Right kidney (tissue), 1 donor: ENCODE measurements around the gene TMEM184A.
"Not testable (repeated sequence)": the region's sequence is repeated elsewhere in the genome, so short reads cannot be mapped to it uniquely, and the experiment has no call there.

Source experiments
- DNase-seq: peaks from one replicate; pipeline ENCODE4 v3.0.0-alpha.2; 2016

TMEM184A gene

DNA sequence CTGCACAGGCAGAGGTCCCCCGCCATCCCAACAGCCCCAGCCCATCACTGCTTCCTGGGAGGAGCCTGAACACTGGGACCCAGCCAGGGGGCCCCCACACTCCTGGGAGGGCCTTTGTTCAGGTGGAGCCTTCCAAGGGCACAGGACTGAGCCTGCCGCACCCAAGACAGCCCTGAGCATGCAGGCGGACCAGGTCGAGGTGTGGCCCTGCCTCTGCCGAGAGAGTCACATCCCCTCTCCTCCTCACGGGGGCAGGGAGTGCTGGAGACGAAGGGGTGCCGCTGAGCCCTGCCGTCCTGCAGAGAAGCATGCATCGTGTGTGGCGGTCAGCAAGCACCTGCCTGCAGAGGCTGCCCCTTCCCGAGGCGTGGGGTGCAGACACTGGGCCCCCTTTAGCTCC is 32.8 kb downstream of the TMEM184A start:
- no peak for DNase-seq

DNA sequence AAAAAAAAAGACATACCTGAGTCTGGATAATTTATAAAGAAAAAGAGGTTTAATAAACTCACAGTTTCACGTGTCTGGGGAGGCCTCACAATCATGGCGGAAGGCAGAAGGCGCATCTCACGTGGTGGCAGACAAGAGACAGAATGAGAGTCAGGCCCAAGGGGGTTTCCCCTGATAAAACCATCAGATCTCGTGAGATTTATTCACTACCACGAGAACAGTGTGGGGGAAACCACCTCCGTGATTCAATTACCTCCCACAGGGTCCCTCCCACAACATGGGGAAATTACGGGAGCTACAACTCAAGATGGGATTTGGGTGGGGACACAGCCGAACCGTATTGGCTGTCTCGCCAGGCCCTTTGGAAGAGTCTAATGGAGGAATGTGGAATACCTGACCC is 34.5 kb downstream of the TMEM184A start:
- no peak for DNase-seq

DNA sequence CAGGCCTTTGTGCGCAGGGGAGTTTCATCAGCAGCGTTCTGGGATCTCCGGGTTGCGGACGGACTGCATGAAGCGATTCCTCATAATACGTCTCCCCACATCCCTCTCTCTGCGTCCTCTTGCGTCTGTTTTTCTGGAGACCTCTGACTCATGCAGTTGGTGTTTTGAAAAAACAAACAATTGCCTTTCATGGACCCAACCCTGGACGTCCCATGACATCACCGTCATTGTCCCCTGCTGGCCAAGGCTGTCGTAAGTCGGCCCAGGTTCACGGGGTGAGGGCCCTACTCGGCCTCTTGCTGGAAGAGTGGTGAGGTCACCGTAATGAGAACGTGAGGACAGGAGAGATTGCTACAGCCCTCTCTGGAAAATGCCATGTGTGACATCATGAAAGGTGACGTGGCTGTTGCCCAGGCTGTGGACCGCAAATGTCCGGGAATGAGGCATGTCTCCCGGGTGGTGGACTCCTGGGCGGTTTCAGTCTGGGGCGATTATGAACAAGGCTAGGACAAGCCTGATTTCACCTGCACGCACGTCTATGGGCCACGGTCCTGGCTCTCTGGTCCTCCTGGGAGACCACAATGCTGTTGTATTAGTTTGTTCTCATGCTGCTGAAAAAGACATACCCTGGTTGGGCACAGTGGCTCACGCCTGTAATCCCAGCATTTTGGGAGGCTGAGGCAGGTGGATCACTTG is 35.3 kb downstream of the TMEM184A start:
- DNase-seq: no peak

DNA sequence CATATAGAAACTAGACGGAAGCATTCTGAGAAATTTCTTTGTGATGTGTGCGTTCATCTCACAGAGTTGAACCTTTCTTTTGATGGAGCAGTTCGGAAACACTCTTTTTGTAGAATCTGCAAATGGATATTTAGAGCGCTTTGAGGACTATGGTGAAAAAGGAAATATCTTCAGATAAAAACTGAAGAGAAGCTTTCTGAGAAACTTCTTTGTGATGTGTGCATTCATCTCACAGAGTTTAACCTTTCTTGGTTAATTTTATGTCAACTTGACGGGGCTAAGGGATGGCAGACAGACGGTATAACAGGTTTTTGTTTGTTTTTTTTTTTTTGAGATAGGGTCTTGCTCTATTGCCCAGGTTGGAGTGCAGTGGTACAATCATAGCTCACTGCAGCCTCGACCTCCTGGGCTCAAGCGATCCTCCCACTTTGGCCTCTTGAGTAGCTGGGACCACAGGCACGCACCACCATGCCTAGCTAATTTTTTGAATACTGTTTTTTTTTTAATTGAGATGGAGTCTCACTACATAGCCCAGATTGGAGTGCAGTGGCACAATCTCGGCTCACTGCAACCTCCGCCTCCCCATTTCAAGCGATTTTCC is 36.6 kb downstream of the TMEM184A start:
- not testable (repeated sequence) for DNase-seq

DNA sequence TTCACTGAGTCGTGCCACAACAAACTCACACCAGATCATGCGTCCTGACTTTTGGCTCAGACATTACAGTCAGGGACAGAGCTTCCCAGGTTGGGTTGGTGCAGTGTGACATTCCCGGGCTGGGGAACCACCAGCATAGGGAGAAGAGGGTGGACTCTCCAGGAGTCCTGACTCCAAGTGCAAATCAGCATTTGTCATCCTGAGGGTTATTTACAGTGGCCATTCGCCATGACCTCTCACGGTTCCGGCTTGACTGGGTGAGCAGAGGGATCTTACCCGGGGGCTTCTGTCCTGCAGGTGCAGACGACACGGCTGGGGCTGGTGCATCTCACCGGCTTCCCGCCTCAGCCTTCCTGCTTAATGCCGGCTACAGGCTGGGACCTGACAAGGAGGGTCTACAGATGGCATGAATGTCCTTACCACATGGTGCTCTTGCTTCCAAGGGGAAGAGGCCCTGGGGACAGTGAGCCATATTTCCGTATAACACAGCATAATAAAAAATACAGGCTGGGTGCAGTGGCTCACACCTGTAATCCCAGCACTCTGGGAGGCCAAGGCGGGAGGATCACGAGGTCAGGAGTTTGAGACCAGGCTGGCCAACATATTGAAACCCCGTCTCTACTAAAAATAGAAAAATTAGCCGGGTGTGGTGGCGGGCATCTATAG is 39.3 kb downstream of the TMEM184A start:
- no peak for DNase-seq

DNA sequence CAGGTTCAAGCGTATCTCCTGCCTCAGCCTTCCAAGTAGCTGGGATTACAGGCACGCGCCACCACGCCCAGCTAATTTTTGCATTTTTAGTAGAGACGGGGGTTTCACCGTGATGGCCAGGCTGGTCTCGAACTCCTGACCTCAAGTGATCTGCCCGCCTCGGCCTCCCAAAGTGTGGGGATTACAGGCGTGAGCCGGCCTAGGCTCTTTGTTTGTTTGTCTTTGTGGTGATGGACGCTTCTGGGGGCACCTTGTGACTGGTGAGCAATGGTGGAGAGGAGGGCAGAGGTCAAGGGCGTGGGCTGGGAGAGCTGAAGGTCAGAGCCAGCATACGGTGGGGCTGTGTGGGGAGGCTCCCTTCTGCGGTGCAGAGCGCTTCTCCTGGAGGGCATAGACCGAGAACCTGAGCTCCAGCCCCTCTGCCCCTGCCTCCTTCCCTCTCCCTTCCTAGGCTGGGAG is 40.5 kb downstream of the TMEM184A start:
- not testable (repeated sequence) for DNase-seq

DNA sequence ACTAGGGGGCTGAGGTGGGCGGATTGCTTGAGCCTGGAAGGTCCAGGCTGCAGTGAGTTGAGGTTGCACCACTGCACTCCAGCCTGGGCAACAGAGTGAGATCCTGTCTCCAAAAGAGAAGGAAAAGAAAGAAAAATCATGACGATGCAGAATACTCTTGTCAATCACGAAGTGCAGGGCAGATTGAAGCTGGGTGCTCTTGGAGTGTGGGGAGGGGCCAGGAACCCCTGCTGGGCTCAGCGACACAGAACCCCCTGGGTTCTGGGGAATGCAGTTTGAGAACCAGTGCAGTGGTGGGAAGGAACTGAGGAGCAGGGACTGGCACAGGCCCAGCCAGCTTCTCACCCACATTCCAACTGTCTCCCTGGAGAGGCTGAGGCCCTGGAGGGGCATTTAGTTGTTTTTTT is 41.0 kb downstream of the TMEM184A start:
- no peak for DNase-seq

DNA sequence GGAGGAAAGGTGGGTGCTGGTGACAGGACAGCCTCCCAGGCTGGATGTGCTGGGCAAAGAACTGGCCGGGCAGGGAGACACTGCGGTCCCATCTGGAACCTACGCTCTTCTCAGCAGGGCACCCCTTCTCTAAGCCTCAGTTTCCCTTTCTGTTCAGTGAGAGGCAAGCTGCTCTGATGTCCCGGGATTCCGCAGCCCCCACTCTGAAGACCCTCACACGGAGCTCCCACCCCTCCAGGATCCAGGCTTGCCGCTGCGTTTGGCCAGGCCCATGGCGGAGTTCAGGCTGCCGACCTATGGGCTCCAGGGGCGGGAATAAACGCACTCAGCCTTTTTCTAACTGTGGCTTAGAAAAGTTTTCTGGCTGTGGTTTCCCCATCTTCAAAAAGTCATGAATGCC is 41.6 kb downstream of the TMEM184A start:
- no peak for DNase-seq

DNA sequence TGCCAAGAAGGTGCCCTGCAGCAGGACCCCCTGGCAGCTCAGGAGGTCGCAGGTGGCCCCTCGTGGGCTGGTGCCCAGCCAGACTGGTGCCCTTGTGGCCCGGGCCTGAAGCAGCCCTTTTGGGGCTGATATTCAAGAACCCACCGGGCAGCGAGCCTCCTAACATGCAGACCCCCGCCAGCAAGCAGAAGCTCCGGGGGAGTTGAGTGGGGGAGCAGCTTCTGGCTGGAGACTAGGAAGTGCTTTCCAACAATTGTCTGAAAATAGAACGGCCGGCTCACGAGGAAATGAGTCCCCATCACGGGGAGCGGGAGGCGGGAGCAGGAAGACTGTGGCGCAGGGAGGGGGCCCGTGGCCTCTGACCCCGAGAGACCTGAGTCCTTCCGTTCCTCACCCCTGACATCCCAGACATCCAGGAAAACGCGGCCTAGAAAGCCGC is 42.3 kb downstream of the TMEM184A start:
- DNase-seq: no peak

DNA sequence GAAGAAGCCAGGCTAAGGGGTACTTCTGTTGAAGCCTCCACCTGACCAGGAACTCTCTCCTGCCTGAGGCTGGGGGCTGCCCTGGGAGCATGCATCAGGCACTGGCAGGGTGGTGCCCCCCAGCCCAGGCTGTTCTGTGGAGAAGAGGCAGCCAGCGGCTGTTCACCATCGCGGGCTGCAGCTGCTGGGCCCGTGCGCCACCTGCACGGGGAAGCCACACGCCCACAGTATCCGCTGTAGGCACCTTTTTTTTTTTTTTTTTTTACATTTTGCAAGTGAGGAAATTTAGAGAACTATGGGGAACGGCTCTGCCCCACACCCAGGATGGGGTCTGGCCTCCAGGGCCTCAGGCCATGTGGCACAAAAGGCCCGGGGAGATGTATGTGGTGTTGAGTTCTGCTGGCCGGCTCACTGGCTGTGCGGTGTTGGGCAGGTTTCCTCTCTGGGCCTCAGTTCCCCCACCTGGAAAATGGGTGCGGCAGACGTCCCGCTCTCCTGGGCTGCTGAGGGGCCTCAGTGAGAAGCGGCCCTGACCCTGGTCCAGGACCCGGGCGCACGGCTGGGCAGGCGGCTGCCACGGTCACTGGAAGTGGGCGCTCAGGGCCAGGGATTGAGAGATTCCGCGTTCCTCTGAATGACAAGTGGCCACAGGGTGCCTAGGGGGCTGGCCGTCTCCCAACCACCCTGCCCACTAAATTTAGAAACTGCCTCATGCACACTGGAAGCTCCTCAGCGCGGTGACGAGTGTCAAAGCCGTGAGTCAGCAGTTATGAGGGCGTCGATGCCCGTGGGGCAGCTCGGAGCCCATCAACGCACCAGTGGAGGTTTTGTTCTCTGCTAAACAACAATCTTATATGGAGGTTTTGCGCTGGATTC is 43.0 kb downstream of the TMEM184A start:
- no peak for DNase-seq

DNA sequence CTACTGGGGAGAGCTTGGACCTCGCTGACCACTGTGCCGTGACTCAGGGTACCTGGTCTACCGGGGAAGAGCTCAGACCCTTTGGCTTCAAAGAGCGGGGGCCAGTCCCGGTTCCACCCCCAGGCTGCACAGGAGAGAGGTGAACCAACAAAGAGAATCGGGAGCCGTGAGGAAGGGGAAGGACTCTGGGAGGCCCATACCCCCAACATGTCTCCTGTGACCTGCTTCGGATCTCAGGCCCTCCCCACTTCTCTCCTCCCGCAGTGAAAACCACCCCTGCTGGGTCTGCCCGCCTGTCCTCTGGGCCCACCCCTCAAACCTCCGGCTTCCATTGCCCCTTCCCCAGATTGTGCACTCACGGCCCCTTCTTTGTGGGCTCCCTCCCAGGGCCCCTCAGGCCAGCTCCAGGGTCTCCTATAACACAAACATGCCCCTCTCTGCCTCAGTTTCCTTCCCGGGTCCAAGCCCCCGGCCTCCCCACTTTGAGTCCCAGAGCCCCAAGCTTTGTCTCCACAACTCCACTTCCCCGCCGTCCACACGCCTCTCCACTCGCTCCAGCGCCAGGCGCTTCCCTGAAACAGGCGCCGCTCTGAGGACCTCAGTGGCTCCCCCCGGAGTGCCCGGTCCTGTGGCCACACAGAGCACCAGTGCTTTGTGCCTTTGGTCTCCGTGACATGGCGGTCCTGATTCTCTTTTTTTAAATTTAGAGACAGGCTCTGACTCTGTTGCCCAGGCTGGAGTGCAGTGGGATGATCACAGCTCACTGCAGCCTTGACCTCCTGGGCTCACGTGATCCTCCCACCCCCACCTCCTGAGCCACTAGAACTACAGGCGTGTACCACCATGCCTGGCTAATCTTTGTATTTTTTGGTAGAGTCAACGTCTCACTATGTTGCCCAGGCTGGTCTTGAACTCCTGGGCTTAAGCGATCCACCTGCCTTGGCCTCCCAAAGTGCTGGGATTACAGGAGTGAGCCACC is 44.3 kb downstream of the TMEM184A start:
- DNase-seq: no peak

DNA sequence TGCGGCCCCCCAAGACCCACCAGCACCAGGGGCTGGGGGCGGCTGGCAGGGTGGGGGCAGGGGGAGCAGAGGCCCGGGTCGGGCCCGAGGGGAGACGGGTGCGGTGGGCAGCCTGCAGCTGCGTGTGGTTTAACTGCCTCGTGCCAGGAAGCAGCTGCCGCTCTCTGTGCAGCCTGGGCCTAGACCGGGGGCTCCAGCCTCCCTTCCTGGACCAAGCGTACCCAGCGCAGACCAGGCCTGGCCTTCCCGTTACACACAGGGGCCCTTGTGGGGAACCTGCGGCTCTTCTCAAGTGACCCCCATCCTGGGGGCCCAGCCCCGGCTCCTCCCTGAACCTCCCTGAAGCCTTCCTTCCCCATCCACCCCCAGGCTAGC is 45.2 kb downstream of the TMEM184A start:
- DNase-seq: no peak

DNA sequence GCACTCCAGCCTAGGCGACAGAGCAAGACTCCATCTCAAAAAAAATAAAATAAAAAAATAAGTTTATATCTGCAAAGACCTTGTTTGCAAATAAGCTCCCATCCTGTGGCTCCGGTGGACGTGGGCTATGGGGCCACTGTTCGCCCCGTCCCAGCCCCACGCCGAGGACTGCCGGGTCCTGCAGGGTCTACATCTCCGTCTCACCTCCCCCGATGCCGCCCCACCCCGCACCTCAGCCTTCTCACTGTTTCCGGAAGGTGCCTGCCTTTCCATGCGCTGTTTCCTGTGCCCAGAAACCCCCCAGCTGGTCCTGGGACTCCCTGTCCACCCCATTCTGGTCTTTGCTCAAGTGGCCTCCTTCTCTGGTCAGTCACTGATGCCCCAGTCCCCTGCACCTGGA is 46.8 kb downstream of the TMEM184A start:
- no peak for DNase-seq

DNA sequence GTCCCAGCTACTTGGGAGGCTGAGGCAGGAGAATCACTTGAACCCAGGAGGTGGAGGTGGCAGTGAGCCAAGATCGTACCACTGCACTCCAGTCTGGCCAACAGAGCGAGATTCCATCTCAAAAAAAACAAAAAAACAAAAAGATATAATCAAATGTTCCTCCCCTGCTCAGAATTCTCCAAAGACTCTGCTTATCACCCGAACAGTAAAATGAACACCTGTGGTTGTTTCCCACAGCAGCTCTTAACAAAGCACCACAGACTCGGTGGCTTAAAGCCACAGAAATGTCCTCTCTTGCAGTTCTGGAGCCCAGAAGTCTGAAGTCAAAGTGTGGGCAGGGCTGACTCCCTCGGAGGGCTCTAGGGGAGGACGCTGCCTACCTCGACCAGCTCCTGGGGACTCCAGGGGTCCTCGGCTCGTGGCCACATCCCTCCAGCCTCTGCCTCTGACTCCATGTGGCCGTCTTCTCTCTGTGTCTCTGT is 47.7 kb downstream of the TMEM184A start:
- DNase-seq: no peak

DNA sequence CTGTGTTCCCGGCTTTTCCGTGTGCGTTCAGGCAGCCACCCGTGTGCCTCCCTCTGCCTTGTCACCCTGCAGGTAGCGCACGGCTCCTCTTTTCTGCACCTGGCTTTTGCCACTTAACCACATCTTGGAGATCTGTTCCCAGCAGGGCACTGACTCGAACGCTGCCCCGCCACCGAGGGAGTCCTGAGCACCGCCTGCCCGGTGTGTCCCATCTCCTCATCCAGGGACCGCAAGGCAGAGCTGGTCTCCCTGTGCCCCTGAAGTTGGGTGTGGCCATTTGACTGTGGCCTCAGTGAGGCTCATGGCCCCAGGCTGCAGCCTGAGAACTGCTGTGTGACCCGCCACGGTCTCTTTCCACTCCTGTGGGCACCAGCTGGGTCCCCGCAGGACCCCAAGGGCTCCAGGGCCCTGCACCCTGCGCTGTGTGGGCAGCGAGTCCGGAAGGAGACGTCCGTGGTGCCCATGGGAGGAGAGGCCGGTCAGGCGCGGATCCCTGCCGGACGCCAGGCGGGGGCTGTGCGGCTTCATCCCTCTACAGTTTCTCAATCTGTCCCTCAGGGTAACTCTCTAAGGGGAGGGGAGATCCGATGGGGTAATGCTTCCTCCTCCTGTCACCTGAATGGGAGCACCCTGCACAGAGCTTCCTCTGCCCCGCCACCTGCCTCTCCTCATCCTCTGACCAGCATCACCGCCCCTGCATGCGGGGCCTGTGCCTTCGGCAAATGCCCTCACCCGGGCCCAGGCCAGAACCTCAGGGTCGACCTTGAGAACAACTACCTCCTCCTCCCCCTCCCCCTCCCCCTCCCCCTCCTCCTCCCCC is 50.1 kb downstream of the TMEM184A start:
- peak; percentile 74 for DNase-seq

DNA sequence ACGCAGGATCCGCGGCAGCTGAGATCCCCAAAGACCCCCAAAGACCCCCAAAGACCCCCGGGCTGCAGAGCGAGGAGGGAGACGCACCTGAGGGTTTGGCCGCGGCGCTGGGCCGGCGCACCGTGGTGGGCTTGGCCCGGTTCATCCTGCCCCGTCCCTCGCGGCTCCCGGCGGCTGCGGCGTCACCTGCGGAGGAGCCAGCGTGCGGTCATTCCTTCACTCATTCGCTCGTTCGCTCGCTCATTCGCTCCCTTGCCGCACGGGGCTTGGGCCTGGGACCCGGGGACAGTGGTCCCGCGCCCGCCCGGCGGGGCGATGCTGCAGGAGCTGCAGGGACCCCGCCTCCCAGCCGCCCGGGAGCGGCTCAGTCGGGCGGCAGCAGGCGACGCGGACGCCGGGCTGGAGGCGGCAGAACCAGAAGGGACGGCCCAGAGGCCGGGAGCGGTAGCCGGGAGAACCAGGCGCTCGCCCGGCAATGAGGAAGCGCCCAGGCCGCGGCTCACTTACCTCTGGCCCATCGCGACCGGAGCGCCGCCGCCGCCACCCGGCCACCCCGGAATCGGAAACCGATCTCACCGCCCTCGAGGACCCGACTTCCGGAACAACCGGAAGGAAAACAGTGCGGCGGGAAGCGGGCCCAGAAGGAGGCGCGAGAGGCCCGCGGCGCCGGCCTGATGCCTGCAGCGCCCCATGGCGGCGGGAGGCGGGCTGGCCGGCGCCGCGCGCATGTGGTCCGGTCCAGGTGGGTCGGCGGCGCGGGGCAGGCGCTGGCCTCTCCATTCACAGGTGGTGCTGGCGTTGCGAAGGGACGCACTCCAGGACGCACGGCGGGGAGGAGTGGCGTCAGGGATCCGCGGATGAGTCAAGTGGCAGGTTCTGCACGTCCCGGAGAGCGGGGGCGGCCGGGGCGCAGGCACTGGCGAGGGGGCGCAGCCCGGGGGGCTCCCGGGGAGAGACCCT is 51.9 kb downstream of the TMEM184A start, which contains the start of gene INTS1:
Gene INTS1 (minus strand): TSS at position 574 of the 960 bp plus-strand sequence. CDS start 429 bp downstream, at position 145.
- peak; percentile 91 for DNase-seq

DNA sequence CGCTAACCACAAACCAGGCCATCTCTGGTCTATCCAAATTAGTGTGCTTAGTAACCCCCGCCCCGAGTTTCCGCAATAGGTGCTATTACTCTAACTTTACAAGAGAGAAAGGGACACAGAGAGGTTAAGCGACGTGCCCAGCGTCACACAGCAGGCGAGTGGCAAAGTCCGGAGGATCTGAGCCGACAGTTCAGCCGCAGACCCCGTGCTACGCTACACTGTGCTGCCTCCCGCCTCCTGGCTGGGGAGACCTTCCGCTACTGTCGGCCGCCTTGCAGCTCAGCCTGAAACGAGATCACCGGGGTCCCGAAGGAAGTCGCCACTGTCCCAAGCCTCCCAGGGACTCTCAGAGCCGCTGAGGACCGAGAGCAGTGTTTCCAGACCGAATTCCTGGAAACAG is 52.6 kb downstream of the TMEM184A start:
- no peak for DNase-seq

DNA sequence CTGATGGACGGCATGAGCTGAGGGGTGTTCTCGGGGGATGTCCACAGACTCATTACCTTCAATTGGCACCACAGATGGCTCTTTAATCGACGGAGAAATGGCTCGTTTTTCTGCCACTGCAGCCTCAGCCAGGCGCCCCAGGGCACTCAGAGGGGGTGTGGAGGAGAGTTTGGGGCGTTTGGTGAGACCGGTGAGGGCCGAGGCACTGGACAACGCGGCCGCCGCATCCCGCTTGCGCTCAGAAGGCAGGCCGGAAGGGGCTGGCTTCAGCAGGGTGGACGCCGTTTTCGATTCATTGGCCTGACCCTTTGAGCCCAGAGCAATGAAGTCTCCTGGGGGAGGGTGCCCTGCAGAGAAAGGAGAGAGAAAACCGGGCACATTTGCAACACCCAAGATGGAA is 53.2 kb downstream of the TMEM184A start:
- DNase-seq: no peak
